ENCODE measurements around the gene SOX13.

DNA sequence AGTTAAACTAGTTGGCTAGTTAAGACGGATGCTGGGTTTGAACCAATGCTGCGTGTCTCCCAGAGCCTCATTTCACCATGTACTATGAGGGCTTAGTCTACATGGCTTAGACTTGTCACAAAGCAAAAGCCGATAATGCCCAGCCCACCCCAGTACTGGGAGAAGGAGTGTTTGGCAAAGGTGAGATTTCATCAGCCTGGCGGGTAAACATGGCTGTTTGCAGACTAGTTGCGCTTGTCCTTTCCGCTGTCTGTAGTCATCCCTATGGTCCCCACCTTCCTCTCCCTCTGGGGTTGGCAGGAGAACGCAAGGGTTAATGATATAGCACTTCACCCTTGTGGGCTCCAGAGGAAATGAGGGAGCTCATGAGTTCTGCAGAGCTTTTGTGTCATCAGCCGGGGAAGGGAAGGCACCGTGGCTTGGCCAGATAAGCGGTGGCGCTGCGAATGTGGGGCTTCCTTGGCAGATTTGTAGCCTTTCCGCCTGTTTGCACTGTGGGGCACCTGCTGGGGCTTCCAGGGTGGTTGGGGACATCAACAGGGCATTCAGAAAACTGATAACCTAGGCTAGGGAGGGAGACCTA lies 29.2 kb downstream of the SOX13 start:
- TF ChIP-seq, protein P1, sequence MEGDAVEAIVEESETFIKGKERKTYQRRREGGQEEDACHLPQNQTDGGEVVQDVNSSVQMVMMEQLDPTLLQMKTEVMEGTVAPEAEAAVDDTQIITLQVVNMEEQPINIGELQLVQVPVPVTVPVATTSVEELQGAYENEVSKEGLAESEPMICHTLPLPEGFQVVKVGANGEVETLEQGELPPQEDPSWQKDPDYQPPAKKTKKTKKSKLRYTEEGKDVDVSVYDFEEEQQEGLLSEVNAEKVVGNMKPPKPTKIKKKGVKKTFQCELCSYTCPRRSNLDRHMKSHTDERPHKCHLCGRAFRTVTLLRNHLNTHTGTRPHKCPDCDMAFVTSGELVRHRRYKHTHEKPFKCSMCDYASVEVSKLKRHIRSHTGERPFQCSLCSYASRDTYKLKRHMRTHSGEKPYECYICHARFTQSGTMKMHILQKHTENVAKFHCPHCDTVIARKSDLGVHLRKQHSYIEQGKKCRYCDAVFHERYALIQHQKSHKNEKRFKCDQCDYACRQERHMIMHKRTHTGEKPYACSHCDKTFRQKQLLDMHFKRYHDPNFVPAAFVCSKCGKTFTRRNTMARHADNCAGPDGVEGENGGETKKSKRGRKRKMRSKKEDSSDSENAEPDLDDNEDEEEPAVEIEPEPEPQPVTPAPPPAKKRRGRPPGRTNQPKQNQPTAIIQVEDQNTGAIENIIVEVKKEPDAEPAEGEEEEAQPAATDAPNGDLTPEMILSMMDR (IDR thresholded peaks at IDR 0.05): no peak
- TF ChIP-seq POLR2A (IDR thresholded peaks at IDR 0.05): no peak
